HG02678 (cell line): ENCODE measurements around the gene SORD.
"Not testable (repeated sequence)": the region's sequence is repeated elsewhere in the genome, so short reads cannot be mapped to it uniquely, and the experiment has no call there.

ENCODE experiments used
- ATAC-seq: cut with Tn5 transposase; IDR thresholded peaks from one replicate; pipeline ENCODE4 v1.9.1; 2021; ENCODE audit warnings: mild to moderate bottlenecking, moderate library complexity; ENCODE audit not compliant: unreplicated experiment

SORD gene

DNA sequence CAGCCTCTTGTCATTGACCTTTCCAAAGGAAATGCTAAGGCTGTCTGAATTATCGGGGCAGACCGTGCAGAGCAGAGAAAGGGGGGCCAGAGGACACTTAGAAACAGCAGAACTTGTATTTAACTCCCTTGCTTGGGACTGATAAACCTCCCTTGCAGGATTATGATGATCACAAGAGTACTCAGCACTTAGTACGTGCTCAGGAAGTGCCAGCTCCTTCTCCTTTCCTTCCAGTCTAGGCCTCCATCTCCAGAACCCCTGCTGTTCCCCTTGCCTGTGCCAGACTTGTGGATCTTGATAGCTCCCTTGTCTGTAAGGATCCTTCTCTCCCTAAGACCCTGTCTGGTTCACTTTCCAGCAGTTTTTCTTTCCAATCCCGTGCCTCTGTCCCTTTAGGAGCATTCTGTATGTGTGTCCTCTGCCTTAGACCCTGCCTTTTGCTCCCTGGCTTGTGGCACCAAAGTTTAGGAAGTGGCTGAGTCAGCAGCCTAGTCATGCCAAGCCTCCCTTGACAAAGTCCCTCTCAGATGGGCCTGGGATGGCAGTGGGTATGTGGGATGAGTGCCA is 747 bp downstream of the SORD start:
- ATAC-seq, result no peak

DNA sequence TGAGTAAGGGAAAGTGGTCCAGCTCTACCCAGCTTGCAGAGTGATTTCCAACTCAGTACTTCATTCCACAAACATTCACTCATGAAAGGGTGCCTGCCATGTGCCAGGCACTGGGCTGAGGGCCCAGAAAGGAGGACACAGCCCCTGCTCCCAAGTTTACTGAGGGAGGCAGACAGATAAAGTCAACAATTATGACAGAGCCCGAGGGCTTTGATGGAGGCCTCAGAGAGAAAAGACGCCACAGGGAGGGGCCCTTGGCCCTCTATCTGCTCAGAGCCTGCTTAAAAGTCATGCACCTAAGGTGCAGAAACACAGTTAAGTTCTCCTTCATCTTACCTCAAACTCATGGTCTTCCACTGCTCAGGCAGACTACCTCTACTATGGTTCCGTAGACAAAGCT is 1.7 kb downstream of the SORD start:
- not testable (repeated sequence) for ATAC-seq

DNA sequence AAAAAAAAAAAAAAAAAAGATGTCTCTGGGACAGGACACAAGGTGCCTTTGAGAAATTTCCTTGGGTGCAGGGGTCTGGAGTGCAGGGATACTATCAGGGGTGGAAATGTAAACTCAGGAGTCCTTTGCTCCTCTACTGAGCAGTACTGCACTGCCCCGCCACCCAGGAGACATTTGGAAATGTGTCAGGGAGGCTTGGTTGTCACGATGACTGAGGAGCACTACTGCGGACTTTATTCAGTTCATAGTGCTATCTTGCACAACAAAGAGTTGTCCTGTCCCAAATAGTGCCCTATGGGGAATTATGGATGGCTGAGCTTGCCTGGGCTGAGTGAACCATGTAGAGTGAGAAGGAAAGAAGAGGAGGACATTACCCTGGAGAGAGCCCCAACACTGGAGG is 2.6 kb downstream of the SORD start:
- not testable (repeated sequence) for ATAC-seq

DNA sequence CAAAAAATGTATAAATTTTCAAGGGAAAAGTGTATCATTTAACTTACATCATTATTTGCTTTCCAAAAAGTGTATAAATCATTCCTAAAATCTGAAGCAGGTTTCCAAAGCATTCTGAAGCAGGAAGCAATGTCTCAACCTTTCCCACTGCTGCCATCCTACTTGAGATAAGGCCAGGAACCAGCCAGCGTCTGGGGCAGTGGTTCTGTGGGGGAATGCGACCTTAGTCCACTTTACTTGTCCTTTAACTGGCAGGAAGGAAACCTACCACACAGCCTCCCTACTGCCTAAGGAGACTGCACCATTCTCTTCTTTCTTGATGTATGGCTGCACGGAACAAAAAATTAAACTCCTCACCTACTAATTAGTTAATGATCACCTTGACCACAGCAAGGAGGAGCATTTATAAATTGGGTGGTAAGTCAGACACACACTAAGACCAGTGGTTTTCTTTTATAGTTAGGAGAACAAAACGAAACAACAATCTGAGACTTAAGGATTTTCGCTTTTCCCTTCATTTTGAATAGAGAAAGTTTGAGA is 3.7 kb downstream of the SORD start:
- no peak for ATAC-seq

DNA sequence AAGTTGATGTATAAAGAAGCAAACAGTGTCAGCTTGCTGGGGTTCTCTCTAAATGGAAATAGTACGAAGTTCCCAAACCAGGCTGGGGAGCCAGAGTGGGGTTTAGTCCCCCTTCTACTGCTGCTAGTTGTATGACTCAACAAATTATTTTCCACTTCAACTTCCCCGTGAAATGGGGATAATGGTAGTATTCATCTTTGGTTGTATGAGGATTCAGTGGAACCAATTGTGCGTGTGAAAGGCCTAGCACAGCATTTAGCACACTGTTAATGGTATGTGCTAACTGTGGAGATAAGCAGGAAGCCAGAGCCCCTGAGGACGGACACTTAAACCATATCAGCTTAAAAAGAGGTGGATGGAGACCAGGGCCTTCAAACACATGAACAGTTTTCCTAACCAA is 4.2 kb downstream of the SORD start:
- no peak for ATAC-seq

DNA sequence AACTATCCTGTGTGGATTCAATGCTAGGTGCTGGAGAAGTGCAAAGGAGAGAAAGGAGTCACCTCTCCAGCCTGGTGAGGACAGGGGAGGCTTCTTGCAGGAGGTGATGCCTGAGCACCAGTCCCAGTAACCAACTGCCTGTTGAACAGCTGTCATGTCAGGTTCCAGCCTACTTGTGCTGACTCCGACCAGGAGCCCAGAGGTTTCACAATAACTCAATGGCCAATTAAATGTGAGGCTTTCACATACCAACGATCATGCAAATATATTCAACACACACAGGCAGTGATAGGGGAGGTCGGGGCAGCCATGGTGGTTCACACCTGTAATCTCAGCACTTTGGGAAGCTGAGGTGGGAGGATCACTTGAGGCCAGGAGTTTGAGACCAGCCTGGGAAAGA is 7.7 kb downstream of the SORD start:
- ATAC-seq, result no peak

DNA sequence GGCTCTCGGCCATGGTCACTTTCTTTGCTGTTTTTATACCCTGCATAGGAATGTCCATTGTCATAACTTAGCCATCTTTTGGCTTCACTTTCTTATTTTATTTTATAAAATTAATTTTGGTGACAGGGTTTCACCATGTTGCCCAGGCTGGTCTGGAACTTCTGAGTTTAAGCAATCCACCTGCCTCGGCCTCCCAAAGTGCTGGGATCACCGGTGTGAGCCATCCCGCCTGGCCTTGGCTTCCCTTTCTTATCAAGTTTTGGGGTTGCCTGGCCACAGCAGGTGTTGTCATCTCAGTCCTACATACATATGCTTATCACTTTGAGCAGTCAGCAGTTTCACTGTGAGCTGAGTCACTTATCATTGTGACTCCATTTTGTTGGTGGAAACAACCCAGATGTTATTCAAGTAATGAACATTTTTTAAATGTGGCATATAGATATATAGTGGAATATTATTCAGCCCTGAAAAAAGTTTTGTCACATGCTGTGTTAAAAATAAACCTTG is 8.6 kb downstream of the SORD start:
- ATAC-seq, result not testable (repeated sequence)

DNA sequence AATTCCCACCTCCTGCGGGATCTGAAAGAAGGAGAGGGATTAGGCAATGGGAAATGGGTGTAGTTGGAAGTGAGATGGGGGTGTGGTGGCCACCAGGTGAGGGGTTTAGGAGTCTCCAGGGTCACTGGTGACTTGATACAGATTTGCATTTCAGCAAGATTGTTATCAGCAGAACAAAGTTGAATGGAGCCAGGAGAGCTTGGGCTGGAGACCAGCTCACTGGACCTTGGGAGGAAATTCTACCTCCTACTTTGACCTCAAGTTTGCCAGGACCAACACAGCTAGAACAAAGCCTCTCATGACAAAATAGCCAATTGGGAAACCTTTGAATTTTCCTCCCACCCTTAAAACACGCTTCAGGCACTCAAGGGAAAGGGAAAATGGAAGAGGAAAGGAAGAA is 9.5 kb downstream of the SORD start:
- not testable (repeated sequence) for ATAC-seq

DNA sequence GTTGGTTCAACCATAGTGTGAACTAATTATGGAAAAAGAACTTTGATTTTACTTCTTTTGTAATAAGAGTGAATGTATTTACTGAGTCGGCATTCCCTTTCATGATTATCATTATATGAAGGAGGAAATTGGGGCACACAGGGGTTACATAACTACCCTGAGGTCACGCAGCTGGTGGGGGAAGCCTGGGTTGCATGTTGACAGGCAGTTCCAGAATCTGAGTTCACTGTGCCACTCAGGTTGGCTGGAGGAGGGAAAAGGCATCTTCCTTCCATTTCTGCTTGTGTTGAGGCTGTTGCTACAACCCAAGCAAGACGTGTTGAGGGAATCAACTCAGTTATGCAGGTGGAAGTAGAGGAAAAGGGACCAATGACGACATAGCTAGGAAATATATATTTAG is 11.1 kb downstream of the SORD start:
- not testable (repeated sequence) for ATAC-seq

DNA sequence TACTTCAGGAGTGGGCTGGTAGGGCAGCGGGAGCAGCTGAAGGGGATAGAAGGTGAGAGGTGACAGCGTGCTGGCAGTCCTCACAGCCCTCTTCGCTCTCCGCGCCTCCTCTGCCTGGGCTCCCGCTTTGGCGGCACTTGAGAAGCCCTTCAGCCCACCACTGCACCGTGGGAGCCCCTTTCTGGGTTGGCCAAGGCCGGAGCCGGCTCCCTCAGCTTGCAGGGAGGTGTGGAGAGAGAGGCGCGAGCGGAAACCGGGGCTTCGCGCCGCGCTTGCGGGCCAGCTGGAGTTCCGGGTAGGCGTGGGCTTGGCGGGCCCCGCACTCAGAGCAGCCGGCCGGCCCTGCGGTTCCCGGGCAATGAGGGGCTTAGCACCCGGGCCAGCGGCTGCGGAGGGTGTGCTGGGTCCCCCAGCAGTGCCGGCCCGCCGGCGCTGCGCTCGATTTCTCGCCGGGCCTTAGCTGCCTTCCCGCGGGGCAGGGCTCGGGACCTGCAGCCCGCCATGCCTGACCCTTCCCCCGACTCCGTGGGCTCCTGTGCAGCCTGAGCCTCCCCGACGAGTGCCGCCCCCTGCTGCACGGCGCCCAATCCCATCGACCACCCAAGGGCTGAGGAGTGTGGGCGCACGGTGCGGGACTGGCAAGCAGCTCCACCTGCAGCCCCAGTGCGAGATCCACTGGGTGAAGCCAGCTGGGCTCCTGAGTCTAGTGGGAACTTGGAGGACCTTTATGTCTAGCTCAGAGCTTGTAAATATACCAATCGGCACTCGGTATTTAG is 11.8 kb downstream of the SORD start:
- not testable (repeated sequence) for ATAC-seq

DNA sequence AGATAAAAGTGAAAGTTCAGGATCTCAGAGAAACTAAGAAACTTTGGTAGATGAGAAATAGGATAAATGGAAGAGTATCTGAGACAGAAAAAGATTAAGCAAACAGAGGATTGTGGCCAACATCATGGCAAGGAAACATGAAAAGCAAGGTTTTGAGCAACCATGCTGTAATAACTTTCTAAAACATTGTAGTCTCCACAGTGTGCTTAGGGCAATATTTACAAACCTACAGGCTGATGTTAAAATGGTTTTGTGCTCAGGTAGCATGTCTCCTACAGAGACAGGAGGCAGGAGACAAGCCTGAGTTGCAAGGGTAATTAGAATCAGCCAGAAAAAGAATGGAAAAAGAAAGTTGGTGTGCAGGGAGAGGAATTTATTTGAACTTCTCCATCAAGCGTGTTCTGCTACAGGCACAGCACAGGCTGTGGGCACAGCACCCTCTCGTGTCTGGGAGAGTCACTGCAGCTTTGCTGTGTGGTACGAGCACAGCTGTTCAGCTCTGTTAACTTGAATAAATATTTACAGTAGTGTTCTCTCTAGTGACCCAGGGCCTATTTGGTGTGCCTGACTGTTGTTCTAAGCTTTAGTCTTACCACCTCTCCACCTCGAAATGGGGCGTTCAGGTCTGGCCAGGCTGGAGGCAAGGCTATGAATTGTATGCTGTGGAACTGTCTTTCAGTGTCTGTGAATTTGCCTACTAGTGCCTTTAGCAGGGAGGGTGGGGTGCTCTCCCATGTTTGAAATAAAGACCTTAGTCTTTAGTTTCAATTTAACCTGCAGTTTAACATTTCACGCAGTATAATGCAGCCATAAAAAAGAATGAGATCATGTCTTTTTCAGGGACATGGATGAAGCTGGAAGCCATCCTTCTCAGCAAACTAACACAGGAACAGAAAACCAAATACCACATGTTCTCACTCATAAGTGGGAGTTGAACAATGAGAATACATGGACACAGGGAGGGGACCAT is 14.1 kb downstream of the SORD start:
- peak; percentile 79 for ATAC-seq

DNA sequence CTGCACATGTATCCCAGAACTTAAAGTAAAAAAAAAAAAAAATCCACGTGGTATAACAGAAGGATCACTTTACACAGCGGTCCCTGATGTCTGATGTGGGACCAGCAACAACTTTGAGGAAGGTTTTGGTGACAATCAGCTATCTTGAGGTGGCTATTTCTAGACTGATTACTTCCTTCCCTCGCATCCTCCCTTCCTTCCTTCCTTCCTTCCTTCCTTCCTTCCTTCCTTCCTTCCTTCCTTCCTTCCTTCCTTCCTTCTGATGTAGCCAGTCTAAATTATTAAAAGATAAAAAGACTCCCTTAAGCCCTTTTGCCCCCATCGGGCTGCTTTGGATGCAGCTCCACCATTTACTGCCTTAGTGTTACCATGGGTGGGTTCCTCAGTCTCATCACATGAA is 14.9 kb downstream of the SORD start:
- no peak for ATAC-seq

DNA sequence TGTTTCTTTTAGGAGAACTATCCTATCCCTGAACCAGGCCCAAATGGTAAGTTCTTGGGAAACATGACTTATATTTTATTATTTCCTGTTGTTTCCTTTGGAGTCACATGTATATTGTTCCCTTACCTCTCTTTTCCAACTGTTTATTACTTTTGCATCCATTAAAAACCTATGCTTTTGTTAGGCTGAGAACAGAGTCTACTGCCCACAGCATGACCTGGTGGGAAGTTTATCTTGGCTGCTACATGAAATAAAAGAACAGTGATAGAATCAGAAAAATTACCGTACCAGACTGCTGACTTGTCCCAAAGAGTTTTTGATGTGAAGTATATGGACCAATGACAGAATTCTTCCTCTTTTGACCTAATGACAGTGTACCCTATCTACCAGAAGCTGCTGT is 17.4 kb downstream of the SORD start:
- ATAC-seq, result not testable (repeated sequence)

DNA sequence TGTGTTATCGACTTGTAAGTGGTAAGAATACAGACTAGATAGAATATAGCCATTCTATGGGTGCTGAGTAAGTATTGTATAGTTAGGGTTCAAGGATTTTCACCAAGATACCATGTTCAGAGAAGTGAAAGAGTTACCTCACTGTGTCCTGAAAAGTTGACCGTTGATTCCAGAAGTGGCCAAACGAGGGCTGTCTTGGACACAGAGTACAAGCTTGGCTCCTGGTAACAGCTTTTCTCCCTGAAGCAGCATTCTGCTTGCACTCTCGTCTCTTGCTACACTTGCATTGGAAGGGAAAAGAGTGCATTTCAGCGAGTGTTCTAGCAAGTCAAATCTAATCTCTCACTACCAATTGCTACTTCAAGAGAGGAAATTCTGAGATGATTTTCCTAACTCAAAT is 18.5 kb downstream of the SORD start:
- ATAC-seq, result not testable (repeated sequence)

DNA sequence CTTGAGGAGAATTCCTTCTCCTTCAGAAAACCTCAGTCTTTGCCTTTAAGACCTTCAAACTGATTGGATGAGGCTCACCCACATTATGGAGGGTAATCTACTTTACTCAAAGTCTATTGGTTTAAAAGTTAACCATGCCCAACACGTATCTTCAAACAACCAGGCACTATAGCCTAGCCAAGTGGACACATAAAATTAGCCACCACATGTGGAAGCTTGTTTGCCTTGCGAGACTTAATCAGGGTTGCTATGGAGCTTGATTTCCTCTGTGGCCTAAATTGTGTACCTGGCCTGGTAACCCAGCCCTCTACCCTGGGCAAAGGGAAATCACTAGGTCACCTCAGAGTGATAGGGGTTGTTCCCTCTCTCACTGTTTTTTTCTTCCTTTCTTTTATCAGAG is 19.9 kb downstream of the SORD start:
- not testable (repeated sequence) for ATAC-seq

DNA sequence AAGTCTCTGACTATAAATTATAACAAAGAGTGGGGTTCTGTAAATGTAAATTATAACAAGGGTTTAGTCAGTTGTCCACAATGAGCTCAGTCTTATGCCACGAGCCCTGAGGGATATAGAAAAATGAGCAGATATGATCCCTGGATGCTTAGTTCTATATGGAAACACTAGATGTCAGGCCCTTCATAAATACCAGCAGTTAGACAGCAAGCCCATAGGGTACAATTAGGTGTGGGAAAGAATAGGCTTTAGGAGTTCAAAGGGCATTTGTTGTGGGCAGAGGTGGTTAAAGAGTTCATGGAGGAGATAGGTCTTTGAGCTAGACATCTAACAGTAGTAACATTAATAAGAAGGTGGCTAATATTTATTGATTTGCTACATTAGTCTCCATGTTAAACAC is 21.3 kb downstream of the SORD start:
- ATAC-seq, result not testable (repeated sequence)

DNA sequence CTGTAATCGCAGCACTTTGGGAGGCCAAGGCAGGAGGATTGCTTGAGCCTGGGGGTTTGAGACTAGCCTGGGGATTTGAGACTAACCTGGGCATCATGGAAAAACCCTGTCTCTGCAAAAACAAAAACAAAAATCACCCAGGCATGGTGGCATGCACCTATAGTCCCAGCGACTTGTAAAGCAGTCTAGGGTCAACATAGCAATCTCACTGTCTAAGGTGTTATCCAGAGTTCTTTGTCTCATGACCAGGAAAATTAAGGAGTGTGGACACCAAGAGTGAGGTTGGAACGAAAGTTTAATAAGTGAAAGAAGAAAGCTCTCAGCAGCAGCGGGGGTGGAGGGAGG is 25.4 kb downstream of the SORD start:
- peak; percentile 8 for ATAC-seq

DNA sequence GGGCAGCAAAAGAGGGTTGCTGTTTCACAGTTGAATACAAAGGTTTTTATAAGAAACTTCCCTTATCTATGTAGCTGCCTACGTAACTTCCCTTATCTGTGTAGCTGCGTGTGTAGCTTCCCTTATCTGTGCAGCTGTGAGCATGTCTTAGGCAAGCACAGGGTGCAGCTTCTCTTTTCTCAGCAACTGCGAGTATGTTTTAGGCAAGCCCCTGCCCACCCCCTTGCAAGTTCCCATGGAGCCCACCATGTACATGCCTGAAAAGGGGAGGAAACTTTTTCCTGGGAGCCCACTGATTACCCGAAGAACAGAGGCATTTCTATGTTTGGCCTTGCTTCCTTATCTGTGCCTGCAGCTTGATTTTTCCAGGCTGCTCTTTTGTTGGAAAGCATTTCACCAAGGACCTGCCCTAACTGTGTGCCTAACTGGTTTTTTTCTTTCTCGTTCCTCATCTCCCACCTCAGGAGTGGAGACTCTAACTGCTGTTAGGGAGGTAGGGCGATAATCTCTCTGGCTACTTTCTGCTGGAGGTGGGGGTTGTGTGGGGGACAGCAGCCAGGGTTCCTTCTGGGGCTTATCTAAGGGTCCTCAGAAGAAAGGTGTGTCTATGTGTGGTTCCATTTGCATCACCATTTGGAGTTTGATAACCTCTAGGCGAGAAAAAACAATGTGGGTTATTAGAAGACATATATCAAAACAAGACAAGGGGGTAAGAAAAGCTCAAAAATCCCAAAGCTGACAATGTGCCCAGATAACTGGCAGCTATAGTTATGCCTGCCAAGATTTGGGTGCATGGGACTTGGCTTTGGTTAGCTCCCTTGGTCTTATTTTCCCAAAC is 26.0 kb downstream of the SORD start:
- peak; percentile 70 for ATAC-seq

DNA sequence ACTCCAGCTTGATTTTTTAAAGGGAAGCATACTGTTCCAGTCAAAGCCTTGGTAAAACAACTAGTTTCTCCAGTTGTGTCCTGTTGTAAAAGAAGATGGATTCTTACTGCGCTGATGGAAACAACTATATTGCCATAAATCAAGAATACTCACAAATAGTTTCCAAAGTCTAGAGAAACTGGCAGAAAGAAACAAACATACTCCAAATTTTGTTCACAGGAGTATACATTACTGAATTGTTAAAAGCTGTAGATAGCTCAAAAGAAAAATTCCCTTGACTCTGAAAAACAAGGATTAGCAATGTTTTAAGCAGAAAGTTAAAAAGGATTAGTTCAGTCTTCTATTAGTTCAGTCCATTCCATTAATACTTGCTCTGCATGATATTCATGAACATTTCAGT is 27.6 kb downstream of the SORD start:
- no peak for ATAC-seq

DNA sequence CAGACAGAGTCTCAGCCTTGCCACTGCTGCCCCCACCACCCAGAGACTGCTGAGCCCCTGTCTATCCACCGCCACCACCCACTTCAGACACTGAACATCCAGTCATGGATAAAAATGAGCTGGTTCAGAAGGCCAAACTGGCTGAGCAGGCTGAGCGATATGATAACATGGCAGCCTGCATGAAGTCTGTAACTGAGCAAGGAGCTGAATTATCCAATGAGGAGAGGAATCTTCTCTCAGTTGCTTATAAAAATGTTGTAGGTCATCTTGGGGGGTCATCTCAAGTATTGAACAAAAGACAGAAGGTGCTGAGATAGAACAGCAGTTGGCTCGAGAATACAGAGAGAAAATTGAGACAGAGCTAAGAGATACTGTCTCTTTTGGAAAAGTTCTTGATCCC is 29.7 kb downstream of the SORD start:
- ATAC-seq, result not testable (repeated sequence)
